SK-N-MC (cell line): ENCODE data around the gene FGD6.

Experiments used
- EZH2 ChIP-seq: fragments of 200-600 bp; sonication (generic); IDR thresholded peaks from one replicate; pipeline ENCODE4 v1.6.1; 2017; ENCODE audit warnings: antibody characterized with exemption
- FOXP2 ChIP-seq: optimal IDR thresholded peaks from 2 replicates; pipeline ENCODE3; 2011; ENCODE audit warnings: mild to moderate bottlenecking, moderate library complexity; ENCODE audit not compliant: insufficient read depth; ENCODE audit errors: extremely low read length, control extremely low read depth
- POLR2AphosphoS5 ChIP-seq: IDR thresholded peaks from 2 replicates; pipeline ENCODE4 v1.6.1; 2012; ENCODE audit warnings: mild to moderate bottlenecking, low read depth, low read length, borderline replicate concordance

GRCh38 chr12:95037906-95038305, 179.4 kb downstream of the FGD6 start:
- TF ChIP-seq POLR2AphosphoS5 (no peak), EZH2 (no peak), FOXP2 (no peak)
